ENCODE results near the gene MGMT.

DNA sequence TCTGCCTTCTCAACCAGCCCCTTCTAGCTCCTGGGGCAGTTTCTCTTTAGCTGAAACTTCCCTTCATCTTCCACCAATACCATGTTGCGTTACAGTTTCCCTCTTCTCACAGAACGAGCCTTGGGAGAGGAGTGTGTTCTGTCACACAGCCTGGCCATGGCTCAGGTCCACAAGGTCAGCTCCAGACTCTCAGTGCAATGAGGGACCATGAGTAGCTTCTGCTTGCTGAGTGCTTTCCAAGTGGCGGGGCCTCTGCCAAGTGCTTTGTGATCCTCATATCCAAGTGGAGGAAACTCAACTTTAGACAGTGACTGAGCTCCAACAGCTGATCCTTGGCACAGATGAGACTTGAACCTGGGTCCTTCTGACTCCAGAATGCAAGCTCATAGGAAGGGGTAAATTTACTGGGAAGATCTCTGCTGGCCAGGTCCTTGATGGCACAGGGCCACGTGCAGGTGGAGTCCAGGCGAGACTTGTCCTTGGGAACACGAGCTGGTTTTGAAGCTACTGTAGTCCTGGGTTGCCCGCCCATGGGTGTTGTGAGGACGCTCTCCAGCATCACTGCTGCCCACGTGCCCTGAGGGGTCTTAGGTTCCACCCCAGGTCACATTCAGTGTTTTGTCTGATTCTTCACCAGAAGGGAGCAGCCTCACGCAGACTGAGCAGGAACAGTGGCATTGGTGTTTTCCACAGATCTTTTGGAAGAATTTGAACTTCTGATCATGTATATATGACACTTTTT, 259.0 kb downstream of the MGMT start:
- TF ChIP-seq, protein P1, sequence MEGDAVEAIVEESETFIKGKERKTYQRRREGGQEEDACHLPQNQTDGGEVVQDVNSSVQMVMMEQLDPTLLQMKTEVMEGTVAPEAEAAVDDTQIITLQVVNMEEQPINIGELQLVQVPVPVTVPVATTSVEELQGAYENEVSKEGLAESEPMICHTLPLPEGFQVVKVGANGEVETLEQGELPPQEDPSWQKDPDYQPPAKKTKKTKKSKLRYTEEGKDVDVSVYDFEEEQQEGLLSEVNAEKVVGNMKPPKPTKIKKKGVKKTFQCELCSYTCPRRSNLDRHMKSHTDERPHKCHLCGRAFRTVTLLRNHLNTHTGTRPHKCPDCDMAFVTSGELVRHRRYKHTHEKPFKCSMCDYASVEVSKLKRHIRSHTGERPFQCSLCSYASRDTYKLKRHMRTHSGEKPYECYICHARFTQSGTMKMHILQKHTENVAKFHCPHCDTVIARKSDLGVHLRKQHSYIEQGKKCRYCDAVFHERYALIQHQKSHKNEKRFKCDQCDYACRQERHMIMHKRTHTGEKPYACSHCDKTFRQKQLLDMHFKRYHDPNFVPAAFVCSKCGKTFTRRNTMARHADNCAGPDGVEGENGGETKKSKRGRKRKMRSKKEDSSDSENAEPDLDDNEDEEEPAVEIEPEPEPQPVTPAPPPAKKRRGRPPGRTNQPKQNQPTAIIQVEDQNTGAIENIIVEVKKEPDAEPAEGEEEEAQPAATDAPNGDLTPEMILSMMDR (IDR thresholded peaks at IDR 0.05), result no peak
- no peak for TF ChIP-seq POLR2A (IDR thresholded peaks at IDR 0.05)
